T-helper 9 cell (primary cell): ENCODE data around the gene TRABD.

ENCODE experiments used
- DNase-seq: peaks from one replicate; pipeline ENCODE4 v3.0.0-alpha.2; 2020

Gene TRABD

DNA sequence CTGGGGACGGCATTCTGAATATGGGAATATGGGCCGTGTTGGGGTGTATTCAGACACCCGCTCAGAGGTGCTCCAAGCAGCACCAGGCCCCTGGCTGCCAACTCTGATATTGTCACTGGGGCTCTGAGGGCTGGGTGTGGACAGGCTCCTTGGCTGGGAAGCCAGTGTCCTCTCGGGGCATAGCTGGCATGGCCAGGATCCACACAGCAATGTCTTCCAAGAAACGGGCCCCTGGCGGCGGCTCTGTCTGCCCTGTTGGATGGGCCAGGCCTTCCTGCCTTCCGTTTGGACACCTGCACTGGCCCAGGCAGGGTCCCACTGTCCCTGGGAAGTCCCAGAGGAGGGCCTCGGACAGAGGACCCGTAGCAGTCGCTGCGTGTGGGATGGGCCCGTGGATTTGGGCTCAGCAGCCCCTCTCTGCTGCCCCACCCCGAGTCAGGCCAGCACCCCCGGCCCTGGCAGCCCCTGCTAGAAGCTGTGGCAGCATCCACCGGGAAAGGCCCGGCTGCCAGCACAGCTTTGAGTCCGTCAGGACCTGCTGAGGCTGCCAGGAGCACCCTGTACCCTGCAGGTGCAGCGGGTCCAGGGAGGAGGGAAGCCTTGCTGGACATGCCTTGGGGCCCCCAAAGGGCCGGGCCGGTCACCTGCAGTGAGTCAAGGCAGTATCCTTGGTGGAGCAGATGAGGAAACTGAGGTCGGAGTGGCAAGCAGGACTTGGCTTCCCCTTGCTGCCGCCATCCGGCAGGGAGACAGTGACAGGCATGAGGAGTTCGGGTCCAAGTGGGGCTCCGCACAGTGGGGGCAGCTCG, 11.1 kb upstream of the TRABD start:
- DNase-seq = no peak

DNA sequence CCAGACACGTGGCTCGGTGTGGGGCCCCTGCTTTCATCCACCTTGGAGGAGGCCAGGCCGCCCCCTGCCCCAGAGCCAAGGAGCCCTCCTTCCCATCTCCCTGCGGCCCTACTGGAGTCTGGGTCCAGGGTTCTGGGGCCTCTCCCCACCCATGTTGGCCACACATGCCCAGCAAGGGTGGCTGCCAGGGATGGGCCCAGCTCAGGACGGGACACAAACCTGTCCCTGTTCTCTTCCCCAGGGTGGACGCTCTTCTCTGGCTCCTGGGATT, 10.6 kb upstream of the TRABD start:
- no peak for DNase-seq

DNA sequence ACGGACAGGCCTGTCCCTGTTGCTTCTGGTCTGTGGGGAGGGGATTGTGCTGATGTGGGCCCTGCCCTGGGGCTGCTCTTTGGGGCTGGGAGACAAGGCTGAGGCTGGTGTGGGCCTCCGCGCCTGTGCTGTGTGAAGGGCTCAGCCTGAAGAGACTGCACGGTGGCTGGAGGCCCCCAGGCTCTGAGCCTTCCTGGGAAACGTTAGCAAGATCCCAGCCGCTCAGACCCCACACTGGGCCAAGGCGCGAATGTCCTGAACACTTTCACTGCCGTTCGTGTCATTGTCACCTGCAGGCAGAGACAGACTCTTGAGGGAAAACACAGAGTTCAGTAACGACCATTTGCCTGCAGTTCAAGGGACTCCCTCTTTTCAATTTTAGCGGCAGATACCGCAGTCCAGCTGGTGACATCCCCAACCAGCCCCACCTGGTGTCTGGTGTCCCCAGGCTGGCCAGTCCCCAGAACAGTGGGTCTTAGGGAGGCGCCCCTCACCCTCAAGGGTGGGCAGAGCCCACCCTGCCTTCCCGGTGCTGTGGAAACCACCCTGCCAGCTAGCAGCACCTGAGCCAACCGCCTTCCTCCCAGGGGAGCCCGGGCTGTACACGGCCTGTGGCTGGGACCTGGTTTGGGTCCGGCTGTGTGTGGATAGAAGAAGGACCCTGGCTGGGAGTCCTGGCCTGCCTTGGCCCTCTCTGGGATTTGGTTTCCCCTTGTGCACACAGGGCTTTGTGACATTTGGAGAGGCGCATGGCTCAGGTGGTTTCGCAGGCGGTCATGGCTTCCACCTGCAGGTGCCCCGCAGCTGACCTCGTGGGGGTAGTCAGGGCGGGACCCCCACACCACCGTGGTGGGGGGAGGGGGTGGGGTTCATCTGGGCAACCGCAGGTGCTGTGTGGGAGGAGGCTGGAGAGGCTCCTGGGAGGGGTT, 9.5 kb upstream of the TRABD start:
- no peak for DNase-seq

DNA sequence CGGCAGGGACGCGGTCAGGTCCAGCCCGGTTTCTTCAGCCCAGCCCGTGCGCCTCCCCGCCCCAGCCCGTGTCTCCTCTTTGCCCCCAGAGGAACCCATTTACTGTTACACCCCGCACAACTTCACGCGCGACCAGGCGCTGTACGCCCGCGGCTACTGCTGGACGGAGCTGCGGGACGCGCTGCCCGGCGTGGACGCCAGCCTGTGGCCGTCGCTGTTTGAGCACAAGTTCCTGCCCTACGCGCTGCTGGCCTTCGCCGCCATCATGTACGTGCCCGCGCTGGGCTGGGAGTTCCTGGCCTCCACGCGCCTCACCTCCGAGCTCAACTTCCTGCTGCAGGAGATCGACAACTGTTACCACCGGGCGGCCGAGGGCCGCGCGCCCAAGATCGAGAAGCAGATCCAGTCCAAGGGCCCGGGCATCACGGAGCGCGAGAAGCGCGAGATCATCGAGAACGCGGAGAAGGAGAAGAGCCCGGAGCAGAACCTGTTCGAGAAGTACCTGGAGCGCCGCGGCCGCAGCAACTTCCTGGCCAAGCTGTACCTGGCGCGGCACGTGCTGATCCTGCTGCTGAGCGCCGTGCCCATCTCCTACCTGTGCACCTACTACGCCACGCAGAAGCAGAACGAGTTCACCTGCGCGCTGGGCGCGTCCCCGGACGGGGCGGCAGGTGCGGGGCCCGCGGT, 8.7 kb upstream of the TRABD start:
- DNase-seq = no peak

DNA sequence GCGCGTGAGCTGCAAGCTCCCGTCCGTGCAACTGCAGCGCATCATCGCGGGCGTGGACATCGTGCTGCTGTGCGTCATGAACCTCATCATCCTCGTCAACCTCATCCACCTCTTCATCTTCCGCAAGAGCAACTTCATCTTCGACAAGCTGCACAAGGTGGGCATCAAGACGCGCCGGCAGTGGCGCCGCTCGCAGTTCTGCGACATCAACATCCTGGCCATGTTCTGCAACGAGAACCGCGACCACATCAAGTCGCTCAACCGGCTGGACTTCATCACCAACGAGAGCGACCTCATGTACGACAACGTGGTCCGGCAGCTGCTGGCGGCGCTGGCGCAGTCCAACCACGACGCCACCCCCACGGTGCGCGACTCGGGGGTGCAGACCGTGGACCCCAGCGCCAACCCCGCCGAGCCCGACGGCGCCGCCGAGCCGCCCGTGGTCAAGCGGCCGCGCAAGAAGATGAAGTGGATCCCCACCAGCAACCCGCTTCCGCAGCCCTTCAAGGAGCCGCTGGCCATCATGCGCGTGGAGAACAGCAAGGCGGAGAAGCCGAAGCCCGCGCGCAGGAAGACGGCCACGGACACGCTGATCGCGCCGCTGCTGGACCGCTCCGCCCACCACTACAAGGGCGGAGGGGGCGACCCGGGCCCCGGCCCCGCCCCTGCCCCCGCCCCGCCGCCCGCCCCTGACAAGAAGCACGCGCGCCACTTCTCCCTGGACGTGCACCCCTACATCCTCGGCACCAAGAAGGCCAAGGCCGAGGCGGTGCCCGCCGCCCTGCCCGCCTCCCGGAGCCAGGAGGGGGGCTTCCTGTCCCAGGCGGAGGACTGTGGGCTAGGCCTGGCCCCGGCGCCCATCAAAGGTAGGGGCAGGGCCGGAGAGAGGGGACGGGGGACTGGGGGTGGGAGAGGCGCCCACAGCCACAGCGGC, 7.9 kb upstream of the TRABD start:
- no peak for DNase-seq

DNA sequence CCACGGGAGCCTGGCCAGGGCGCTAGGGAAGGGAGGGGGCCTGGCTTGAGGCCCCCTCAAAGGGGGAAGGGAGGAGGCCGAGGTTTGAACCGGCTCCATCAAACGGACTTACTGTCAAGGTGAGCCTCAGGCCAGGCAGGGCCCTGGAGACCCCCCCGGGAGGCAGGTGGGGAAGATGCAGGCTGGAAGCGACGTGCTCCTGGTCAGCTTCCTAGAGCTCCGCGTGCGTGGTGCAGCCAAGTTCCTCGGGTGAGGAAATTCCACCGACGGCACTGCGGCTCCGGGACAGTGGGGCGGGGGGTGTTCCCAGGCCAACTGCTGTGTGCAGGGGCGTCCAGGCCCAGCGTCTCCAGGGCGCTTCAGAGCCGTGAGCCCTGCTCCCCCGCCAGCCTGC, 7.2 kb upstream of the TRABD start:
- DNase-seq = no peak

DNA sequence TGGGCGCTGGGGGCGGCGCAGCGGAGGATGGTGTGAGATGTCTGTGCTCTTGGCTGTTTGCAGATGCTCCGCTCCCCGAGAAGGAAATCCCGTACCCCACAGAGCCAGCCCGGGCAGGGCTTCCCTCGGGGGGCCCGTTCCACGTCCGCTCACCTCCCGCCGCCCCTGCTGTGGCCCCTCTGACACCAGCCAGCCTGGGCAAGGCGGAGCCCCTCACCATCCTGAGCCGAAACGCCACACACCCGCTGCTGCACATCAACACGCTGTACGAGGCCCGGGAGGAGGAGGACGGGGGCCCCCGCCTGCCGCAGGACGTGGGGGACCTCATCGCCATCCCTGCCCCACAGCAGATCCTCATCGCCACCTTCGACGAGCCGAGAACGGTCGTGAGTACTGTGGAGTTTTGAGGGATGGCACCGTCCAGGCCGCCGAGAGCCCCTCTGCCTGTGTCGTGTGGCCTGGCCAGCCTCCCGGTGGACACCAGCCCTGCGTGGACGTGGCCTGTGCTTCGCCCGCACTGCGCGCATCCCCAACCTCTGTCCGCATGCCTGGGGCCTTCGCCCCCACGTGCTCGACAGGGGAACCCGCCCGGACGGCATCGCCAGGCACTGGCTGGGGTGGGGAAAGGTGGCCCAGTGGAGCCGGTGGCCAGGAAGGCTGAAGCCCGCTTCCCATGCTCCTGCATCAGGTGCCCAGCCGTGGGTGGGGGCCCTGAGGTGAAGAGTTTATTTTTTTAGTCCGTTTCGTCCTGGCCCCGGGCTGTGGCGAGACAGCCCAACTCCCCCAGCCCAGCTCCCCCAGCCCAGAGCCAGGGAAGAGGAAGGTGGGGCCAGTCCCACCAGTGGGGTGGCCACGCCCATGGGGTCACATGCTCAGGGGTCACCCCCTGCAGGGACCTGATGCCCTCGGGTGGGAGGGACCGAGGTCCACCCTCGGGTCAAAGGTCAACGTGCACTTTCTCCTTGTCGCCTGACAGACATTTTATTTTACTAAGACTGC, 6.5 kb upstream of the TRABD start:
- no peak for DNase-seq

DNA sequence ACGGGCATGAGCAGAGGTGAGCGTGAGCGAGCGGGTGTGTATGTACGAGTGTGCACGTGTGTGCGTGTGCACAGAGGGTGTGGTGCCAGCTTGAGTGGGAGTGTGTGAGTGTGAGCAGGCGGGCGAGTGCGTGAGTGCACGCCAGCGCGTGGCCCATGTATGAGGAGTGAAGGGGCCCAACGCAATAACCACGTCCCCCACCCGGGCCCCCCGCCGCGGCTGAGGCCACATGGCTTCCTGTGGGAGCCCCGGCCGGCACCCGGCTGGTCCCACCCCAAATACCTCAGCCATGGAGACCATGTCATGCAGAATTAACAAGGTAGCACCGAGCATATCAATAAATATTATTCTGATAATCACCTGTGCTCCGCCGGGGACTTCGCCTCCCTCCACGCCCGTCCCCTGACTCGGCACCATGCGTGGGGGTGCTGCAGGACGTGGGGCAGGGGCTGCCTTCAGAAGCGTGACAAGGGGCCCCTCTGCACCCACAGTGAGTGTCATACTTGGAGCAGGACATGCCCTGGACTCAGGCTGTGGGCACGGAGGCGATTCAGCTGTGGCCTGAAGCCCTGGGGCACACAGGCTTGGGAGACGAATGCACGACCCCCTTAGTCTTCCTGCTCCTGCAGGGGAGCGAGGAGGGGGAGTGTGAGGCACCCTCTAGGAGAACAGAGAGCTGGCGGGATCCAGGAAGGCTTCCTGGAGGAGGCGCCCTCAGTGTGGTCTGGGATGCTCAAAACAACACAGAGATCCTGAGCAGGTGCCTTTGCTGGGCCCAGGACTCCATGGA, 5.6 kb upstream of the TRABD start:
- no peak for DNase-seq

DNA sequence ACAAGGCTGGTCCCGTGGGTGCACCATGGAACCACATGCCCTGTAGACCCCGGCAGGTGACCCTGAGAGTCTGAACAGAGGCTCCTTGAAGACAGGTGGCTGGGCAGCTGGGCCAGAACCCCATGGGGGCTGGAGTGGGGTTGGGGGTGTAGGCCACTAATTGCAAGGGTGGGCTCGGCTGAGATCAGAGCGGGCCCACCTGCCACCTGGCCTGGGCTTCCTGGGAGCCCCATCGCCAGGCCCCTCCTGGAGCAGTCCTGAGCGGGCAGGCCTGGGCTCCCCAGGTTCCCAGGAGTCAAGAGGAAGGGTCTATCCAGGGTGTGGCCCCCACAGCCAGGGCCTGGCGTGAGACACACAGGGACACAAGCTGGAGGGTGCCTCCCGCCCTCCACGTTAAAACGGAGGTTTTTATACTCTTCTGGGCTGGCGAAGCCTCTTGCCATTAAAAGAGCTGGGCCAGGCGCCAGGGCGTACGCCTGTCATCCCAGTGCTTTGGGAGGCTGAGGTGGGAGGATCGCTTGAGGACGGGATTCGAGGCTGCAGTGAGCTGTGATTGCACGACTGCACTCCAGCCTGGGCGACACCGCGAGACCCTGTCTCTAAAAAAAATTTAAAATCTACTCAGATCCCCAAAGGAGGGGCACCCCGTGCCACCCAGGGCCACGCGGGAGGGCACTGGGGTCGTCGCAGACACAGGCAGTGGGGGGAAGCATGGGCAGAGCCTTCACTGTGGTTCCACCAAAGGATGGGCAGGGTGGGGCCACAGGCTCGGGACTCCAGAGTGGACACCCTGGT, 4.8 kb upstream of the TRABD start:
- DNase-seq = no peak

DNA sequence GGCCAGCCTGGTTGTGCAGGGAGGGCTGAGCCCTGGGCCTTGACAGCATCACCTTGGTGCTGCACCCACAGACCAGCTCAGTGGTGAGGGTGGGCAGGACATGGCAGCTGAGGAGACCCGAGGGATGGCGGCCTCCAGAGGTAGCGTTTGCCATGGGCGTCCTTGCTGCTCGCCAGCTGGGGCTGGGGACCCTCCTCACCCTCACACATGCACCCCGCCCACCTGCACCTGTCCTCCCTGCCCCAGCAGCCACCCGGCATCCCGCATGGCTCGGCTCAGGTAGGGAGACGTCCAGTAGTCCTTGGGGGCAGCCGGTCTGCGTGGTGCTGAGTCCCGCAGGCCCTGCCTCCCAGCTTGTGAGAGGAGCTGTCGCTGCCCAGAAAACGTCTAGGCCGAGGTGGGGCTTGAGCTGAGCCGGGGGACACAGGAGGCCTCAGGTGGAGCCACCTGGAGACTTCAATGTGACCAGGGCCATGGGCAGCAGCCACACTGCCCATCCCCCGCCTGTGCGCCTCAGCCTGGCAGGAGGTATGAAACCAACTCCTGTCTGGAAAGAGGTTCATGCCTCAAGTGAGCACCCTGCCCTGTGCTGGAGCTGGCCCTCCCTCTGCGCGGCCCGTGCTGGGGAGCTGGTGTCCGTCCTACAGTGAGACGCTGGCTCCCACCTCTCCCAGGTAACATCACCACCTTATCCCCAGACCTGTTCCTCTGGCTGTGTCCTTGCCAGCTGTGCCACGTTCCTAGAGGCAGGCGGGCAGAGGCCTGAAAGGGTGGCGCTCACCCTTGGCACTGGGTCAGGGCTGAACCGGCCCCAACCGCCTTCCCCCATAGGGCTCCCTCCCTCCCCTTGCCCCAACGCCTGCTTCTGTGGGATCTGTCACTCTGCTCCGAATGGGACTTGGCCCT, 3.3 kb upstream of the TRABD start:
- DNase-seq = no peak

DNA sequence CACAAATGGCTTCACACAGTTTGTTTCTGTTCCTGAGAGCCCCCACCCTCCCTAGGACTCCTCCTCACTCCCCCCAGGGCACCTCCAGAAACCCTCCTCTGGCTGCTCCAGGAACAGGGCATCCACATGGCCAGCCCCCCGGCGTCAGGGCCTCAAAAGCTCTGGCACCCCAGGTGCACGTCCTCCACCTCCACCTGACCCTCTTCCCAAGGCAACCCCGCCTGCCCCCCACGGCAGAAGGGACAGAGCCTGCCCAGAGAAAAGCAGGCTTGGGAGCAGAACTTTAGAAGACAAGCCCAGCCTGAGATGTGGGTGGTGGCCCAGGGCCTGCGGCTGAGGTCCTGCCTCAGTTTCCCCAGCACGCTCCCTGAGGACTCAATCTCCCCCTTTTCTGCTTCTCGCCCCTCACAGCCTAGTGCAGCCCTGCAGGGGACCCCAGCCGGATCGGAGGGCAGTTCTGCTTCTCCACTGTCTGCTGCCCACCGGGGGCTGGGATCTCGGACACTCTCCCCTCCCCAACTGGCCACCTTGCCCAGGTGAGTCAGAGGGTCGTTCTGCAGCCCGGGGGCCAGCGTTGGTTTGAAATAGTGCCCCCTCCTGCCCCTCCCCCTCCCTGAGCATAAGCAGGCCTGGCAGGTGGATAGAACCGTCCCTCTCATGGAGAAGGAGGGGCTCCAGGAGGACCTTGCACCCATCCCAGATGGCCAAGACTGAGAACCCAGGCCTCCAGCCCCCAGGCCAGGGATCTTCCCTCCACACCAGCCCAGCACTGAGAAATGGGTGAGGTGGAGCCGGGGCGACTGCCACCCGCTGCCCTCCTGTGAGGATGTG, 2.4 kb upstream of the TRABD start:
- no peak for DNase-seq

DNA sequence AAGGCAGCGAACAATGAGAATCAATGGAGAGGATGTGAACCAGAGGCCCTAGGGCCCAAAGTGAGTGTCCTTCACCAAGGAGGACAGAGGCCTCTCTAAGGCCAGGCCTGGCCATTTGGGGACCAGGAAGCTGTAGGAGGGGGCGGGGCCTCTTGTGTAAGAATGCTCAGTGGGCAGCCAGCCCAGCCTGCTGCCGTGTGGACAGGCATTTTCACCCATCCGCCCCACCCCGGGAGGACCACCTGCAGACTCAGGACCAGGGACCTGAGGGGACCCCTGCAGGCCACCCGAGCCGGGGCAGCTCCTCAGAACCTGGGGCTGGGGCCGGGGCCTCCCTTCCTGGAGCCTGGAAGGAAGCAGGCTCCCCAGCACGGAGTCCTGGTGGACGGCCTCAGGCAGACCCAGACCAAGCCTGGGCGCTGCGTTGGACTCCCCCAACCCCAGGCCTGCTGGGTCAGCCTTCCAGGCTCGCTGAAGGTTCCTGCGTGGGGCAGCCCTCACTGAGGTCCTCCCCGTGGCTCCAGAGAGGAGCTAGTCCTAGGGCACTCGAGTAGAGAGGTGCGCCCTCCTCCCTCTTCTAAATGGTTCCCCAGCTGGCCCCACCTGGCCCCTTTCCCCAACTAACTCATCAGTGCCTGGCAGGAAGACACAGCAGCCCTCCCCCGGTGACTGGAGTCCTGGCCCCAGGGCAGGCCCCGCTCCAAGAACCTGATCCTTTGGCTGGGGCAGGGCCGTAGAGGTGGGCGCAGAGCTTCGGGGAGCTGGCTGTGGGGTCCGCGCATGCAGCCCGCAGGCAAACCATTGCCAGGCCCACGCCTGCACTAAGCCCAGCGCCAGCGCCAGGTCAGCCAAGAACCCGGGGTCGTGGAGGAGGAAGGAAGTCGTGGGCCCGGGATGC, 1.5 kb upstream of the TRABD start:
- no peak for DNase-seq

DNA sequence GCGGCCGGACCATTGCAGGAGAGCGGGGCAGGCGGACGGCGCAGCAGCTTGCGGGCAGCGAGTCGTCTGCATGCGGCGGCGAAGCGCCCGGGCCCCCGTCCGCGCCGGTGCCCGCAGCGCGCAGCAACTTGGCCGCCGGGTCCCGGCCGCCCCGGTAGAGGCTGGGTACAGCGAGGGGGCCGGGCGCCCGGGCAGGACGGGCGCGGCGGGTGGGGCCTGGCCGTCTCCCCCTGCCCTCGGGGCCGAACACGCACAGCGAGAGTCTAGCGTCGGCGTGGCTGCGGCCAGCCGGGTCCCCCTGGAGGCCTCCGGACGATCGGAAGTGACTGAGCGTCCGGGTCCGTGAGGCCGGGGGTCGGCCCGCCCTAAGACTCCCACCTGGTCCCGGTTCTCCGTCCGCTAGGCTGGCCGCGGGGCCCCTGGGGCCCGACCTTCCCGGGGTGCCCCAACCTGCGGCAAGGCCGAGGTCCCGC, 775 bp upstream of the TRABD start:
- no peak for DNase-seq

DNA sequence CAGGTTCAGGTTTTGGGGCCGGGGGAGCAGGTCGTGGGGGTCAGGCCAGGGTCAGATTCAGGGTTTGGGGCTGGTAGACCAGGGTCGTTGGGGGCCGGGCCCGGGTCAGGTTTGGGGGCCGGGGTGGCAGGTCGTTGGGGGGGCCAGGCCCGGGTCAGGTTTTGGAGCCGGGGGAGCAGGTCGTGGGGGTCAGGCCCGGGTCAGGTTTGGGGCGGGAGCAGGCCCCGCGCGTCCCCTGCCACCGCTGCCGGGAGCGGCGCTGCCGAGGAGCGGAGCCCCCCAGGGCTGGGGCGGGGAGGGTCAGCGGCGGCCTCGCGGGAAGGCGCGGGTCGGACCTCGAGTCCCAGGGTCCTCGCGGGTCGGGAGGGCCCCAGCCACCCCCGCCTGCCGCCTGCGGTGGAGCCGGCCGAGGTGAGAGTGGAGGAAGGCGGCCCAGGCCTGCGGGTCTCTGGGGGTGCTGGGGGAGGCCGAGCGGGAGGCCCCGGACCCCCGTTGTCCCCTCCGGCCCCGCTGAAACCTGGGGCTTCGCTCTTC, 535 bp downstream of the TRABD start:
- DNase-seq = no peak

DNA sequence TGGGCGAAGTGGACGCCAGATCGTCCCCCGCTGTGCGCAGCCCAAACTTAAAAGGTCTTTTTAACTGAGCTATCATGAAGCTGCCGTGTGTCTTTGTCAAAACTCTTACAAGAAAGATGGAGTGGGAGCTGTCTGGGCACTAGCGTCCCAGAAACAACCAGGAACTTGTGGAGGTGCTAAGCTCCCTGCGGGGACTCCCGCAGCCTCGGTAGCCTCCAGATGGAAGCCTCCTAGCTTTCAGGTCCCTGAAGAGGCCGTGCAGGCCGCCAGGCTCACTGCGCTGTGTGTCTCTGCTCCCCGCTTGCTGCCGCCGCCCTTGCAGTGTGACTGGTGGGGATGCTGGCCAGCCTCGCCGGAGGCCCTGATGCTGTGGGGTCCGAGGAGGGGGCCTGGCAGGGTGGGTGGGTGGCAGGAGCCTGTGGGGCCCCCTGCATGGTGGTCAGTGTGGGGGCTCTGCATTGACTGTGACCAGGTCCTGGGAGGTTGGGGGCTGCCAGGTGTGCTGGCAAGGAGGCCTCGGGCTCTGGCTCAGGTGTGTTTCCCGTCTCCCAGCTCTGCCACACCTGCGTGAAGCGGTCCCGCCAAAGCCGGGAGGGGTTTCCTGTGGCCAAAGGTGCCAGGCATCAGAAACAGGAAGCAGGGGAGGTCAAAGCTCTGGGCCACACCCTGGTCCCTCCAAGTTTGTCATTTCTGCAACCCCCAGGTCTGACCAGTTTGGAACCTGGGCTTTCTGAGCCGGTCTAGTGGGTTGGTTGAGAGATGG, 1.2 kb downstream of the TRABD start:
- DNase-seq = no peak
